Stimulated activated CD8-positive, alpha-beta memory T cell treated with anti-CD3 and anti-CD28 coated beads, Interleukin-15, amount 100 ng/mL, for 4 hours (primary cell): Measurements from ENCODE around the gene NANOGP8.
"Not testable (repeated sequence)": the region's sequence is repeated elsewhere in the genome, so short reads cannot be mapped to it uniquely, and the experiment has no call there.

Source experiments
- DNase-seq, 2 donors: peaks; one replicate each; pipeline ENCODE4 v3.0.0-alpha.2; 2020; ENCODE audit warnings: low read depth in 2 of 2

NANOGP8 gene, protein sequence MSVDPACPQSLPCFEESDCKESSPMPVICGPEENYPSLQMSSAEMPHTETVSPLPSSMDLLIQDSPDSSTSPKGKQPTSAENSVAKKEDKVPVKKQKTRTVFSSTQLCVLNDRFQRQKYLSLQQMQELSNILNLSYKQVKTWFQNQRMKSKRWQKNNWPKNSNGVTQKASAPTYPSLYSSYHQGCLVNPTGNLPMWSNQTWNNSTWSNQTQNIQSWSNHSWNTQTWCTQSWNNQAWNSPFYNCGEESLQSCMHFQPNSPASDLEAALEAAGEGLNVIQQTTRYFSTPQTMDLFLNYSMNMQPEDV

DNA sequence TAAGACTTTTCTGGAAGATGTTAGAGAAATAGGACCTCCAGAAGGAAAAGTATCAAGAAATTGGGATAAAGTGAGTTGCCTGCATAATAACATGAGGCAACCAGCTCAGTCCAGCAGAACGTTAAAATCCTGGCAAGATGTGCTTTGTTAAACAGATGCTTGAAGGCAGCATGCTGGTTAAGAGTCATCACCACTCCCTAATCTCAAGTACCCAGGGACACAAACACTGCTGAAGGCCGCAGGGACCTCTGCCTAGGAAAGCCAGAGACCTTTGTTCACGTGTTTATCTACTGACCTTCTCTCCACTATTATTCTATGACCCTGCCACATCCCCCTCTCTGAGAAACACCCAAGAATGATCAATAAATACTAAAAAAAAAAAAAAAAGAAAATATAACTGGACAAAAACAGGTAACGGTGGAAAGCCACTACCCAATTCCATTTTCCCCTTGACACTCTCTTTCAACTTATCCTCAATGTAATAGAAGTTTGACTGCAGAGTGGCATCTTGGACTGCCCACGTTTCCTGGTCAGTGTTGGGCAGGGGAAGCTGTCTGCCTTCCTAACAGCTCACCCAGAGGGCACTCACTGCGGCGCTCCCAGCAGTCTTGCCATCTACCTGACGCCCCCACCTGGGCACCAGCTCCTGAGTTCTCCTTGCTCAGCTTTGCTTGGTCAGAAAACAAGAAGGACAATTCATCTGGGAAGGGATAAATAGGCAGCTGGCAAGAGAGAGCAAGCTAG lies at the start of gene NANOGP8:
TSS of gene NANOGP8 (minus strand) at position 120 of the 744 bp plus-strand sequence. CDS start 185 bp downstream, outside the sequence.
- DNase-seq, result not testable (repeated sequence)

- DNase-seq, result no peak
These were observed 49.2 kb upstream of the NANOGP8 start for GRCh38 chr15:35134299-35134698.

- no peak for DNase-seq
These were observed 45.1 kb upstream of the NANOGP8 start for GRCh38 chr15:35130245-35130644.

DNA sequence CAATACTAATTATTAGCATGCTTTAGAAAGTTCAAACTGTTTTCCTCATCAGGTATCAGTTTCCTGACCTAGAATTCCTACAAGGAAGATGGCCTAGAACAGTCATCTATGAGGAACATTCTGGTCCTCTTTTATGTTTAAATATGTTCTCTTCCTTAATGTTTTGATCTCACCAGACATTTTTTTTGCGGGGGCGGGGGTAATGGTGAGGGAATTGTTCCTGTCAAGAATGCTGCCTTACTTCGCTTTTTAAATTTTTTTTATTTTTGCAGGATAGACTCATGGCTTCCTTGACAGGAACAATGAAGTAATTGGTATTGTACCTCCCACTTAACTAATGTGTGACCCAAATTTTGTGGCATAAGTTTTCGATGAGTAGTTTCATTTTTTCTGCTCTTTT lies 44.3 kb upstream of the NANOGP8 start:
- DNase-seq, result no peak

DNA sequence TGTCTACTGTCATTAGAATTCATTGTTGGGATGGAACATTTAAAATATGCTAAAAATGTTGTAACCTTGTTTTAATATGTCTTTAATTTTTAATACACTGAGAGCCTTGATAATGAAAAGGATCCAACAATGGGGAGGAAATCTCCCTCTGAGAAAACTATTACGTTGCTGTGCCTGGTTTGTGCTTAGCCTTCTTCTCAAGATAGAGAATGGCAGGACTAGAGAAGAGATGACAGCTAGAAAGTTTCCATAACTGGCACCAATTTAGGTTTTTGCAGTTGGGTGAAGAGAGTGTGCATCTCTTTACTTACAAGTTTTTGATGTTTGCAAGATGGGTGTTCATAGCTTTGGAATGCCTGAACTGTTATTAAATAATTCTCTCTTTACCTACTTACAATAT lies 42.6 kb upstream of the NANOGP8 start:
- DNase-seq, result no peak

DNA sequence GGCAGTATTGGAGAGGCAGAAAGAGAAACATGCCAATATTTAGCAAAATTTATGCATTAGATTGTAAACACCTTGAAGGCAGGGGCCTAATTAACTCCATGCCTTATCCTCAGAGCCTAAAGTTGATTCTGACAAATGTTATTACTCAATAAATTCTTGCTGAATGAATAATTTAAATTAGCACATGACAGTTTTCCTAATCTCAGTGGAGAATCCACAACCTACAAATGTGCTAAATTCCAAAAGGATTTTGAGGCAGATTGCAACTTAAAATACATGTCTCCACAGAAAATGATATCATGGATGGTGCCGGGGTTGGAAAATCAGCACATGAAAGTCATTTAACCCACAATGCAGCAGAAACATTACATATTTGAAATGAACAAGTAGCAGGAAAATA lies 41.1 kb upstream of the NANOGP8 start:
- DNase-seq, result no peak

DNA sequence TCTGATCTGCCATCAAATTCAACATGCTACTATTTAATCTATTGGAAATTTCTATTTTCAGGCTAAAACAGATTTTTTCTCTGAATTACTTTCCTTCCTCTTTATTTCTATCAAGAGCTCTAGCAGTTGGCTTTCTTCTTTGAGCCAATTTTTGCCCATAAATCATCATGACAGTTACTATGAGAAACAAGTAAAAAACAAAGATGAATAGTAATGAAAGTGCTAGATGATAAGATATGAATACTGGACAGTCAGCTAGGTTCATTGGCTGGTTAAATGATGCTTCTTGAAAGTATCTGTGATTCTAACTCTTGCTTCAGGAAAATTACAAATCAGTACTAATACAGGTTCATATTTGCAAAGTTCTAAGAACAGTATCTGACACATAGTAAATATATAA lies 38.6 kb upstream of the NANOGP8 start:
- no peak for DNase-seq

- DNase-seq, result no peak
These were observed 36.7 kb upstream of the NANOGP8 start for GRCh38 chr15:35121611-35122359.

DNA sequence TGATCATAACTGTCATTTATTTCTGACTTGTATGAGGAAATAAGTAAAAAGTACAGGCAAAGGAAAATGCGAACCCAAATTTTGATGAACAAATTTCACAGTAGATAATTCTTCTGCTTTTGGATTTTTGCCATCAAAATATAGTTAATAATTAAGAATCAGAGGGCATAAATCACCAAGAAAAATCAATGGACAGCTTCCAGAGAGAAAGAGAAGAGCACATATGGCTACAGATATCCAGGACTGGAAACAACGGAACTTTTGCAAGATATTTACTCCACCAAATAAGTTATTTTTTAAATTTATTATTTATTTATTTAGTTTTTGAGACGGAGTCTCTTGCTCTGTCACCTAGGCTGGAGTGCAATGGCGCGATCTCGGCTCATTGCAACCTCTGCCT lies 35.1 kb upstream of the NANOGP8 start:
- DNase-seq, result no peak

DNA sequence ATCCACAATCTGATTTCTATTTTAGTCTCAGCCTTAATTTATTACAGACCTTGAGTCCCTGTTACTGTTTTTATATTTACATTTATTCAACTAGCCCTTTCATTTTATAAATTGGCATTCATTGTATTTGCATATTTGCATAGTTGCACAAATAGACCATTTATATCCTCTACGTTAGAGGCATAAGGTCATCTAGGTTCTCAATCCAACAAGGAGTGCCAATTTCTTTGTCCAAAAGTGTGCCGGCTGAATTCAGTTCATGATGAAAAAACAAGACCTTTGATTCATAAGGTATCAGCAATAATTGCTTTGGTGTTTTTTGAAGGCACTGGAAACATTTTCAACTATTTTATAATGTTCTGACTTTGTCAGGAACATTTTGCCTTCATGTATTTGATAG lies 33.9 kb upstream of the NANOGP8 start:
- no peak for DNase-seq

GRCh38 chr15:35117543-35118265 lies 32.6 kb upstream of the NANOGP8 start:
- no peak for DNase-seq

- DNase-seq, result no peak
These were observed 30.1 kb upstream of the NANOGP8 start for GRCh38 chr15:35115155-35115725.

GRCh38 chr15:35112346-35112745 lies 27.3 kb upstream of the NANOGP8 start:
- DNase-seq, result no peak

- DNase-seq, result no peak
These were observed 26.8 kb upstream of the NANOGP8 start for GRCh38 chr15:35111861-35112260.

DNA sequence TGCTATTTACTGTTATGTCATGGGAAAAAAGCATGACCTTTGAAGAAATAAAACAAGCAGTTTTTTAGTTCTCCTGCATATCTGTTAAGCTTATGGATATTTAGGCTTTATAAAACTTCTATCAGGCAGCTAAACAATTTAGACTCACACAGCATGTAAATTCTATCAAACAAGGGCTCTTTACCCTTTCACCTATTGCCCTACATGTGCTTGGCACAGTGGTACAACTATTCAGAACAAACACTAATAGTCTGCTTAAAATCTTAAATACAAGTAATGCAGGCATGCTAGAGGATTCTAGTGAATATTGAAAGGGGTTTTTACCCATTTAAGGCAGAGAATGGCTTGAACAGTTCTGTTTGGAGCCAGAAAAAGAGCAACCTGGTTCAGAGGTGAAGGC lies 23.4 kb upstream of the NANOGP8 start:
- no peak for DNase-seq

- no peak for DNase-seq
These were observed 22.5 kb upstream of the NANOGP8 start for GRCh38 chr15:35107561-35107960.

GRCh38 chr15:35107122-35107521 lies 22.0 kb upstream of the NANOGP8 start:
- DNase-seq, result no peak

DNA sequence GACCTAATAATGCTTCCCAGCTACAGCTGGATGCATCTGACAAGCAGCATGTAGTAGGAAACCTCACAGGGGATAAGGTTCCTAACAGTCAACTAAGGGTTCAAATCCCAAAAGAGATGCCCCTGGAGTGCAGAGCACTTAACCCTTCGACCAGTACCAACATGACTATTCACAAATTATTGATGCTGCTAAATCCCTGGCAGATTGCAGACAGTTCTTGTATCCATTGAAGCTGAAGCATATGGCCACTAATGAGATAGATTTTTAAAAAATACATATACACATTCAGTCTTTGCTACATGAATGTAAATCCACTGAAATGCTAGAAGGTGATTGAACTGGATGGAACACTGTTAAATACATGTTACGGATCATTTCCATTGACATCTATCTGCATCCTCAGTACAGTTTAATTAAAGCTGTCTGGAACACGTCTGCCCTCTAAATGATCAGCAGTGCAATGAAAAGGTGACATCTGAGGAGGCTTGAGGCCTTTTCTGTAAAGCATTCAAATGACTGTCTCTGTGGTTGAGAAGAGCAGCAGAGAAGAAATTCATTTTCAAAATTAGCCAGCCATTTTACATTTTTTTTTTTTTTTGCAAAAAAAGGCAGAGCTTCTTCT lies 19.5 kb upstream of the NANOGP8 start:
- no peak for DNase-seq

DNA sequence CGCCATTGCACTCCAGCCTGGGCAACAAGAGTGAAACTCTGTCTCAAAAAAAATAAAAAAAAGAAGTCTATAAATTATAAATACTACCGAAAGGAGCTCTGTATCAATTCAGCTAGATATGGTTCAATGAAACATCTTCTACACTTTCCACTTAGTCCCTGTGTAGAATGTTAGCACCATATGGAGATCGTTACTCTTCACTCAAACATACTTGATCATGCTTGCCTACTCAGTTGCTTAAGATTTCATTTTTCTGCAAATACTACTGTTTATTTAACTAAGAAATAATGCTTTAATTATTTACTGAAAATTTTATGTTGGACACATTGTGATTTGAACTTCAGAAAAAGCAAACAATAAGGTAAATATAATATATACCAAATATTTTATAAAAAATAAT lies 17.1 kb upstream of the NANOGP8 start:
- DNase-seq, result no peak

DNA sequence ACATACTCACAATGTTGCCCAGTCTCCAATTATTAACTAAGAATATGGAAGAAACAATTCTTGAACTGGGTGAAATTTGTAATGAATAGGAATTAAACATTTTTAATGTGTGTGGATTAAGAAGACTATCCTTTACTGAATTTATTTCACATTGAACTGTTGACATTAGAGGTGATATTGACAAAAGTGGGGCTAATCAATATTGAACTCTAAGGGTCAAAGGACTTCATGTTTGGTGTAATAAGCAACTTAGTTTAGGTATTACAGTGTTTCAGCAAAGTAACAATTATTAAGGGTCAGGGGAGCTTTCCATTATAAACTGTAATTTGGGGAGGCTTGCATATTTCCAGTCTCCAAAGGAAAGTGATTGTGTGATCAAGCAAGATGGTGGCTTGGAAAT lies 16.2 kb upstream of the NANOGP8 start:
- DNase-seq, result no peak

GRCh38 chr15:35098737-35099136 lies 13.6 kb upstream of the NANOGP8 start:
- DNase-seq, result no peak
